ENCODE measurements around the gene UXS1.

DNA sequence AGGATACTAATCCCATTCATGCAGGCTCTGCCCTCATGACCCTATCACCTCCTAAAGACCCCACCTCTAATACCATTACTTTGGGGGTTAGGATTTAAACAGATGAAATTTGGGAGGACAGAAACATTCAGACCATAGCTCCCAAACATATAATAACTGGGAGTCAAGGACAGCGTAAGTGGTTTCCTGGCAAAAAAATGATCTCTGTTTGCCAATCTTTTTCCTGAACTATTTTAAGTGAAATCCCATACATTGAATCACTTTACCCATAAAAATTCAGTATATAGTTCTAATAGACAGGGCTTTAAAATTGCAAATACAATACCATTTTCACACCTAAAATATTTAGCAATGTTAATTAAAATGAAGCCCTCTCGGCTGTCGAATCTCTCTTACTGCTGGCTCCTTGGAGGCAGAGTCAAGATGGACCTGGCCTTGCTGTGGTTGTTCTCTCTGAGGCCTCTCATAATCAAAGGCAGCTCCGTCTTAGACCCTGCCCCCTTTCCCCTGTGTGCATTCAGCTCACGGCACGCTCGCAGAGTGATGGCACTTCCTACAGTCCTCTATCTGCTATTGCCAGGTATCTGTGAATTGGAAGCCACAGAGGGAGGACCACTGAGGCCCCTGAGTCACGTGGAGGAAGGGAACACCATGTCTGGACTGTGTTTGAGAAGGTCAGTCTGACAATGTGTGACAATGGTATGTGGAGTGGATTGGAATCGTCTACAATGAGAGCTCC is 132.3 kb downstream of the UXS1 start:
- no peak for TF ChIP-seq CTCF (IDR thresholded peaks at IDR 0.05; ENCODE audit: low read depth, low read length)
- no peak for TF ChIP-seq EZH2phosphoT487 (IDR thresholded peaks at IDR 0.05; ENCODE audit: low read depth)
